Measurements from ENCODE around the gene LCLAT1. TPM values are rescaled to one million over a fixed set of nuclear protein-coding genes. Genes with fewer than 3 reads are reported as not detected.

Gene LCLAT1
- total RNA-seq, 1 experiment from 2014 or later, result 36.0 TPM

GRCh38 chr2:30653847-30654246 is 206.8 kb downstream of the LCLAT1 start:
- in situ Hi-C loops (cut with HindIII; ENCODE audit: low pct_unique_long_range_greater_than_20kb, low sequenced_read_pairs) (no loop called here), intact Hi-C loops (cut with micrococcal nuclease; ENCODE audit: unreplicated experiment) (no loop called here)
- no peaks in the 10 kb centered on the region for H3K9me3 ChIP-seq (ENCODE audit: control insufficient read depth, insufficient read depth, low read depth, low read length)
- no peak overlapping the region for H3K27ac ChIP-seq (ENCODE audit: low read length)
- ChIA-PET CTCF (interaction anchor here (0.6 kb wide), 1 partner anchor 639 kb away, joined by 4 read pairs; no protein-coding TSS in a partner anchor), POLR2A (interaction anchor here (0.6 kb wide), 1 partner anchor 59 kb away, joined by 3 read pairs; no protein-coding TSS in a partner anchor)
- no peak overlapping the region for H3K4me3 ChIP-seq (ENCODE audit: low read depth in 2 of 2, low read length in 2 of 2)
- DNase-seq (ENCODE audit: low read depth, low spot score) (no peak), ATAC-seq (no peak)
- no TSS peak for BruUV-seq (replicated peaks)
- H3K4me1 ChIP-seq (ENCODE audit: control insufficient read depth, insufficient read depth, low read length), result no peaks in the 10 kb centered on the region
- TF ChIP-seq CTCF (IDR thresholded peaks at IDR 0.05) (no peak), POLR2AphosphoS5 (IDR thresholded peaks at IDR 0.05; ENCODE audit: low read depth, low read length) (no peak)
- no peaks in the 10 kb centered on the region for H3K36me3 ChIP-seq (ENCODE audit: control insufficient read depth, insufficient read depth, low read length)
- no peaks in the 10 kb centered on the region for H3K27me3 ChIP-seq (ENCODE audit: control insufficient read depth, insufficient read depth, low read length)

- no TSS peak for BruUV-seq (replicated peaks)
- Histone ChIP-seq H3K27ac (ENCODE audit: low read length) (no peak overlapping the region), H3K4me1 (ENCODE audit: control insufficient read depth, insufficient read depth, low read length) (no peaks in the 10 kb centered on the region), H3K36me3 (ENCODE audit: control insufficient read depth, insufficient read depth, low read length) (no peaks in the 10 kb centered on the region), H3K9me3 (ENCODE audit: control insufficient read depth, insufficient read depth, low read depth, low read length) (no peaks in the 10 kb centered on the region), H3K4me3 (ENCODE audit: low read depth in 2 of 2, low read length in 2 of 2) (no peak overlapping the region), H3K27me3 (ENCODE audit: control insufficient read depth, insufficient read depth, low read length) (no peaks in the 10 kb centered on the region)
- POLR2A ChIA-PET, result no interaction called here
- CTCF ChIA-PET, result no interaction called here
- TF ChIP-seq REST (IDR thresholded peaks at IDR 0.05; ENCODE audit: insufficient read depth in 1 of 2, low read depth in 2 of 2, low read length in 1 of 2), result no peak
- ATAC-seq, result no peak
- DNase-seq (ENCODE audit: low read depth, low spot score), result no peak
- in situ Hi-C loops (cut with HindIII; ENCODE audit: low pct_unique_long_range_greater_than_20kb, low sequenced_read_pairs) (no loop called here), intact Hi-C loops (cut with micrococcal nuclease; ENCODE audit: unreplicated experiment) (no loop called here)
Measured at GRCh38 chr2:30654404-30654803, 207.4 kb downstream of the LCLAT1 start.

GRCh38 chr2:30655211-30655610 is 208.2 kb downstream of the LCLAT1 start:
- intact Hi-C loops (cut with micrococcal nuclease; ENCODE audit: unreplicated experiment), result no loop called here
- in situ Hi-C loops (cut with HindIII; ENCODE audit: low pct_unique_long_range_greater_than_20kb, low sequenced_read_pairs), result no loop called here
- Histone ChIP-seq H3K36me3 (ENCODE audit: control insufficient read depth, insufficient read depth, low read length) (no peaks in the 10 kb centered on the region), H3K4me3 (ENCODE audit: low read depth in 2 of 2, low read length in 2 of 2) (no peak overlapping the region), H3K27ac (ENCODE audit: low read length) (no peak overlapping the region), H3K9me3 (ENCODE audit: control insufficient read depth, insufficient read depth, low read depth, low read length) (no peaks in the 10 kb centered on the region), H3K27me3 (ENCODE audit: control insufficient read depth, insufficient read depth, low read length) (no peaks in the 10 kb centered on the region), H3K4me1 (ENCODE audit: control insufficient read depth, insufficient read depth, low read length) (no peaks in the 10 kb centered on the region)
- no peak for ATAC-seq
- TF ChIP-seq SIN3A (IDR thresholded peaks at IDR 0.05; ENCODE audit: borderline replicate concordance, insufficient read depth, low read depth, low read length) (no peak), TCF7L2 (IDR thresholded peaks at IDR 0.05; ENCODE audit: low read depth, low read length) (no peak), REST (IDR thresholded peaks at IDR 0.05; ENCODE audit: insufficient read depth in 1 of 2, low read depth in 2 of 2, low read length in 1 of 2) (no peak), CTCF (IDR thresholded peaks at IDR 0.05) (no peak), POLR2AphosphoS5 (IDR thresholded peaks at IDR 0.05; ENCODE audit: low read depth, low read length) (no peak)
- ChIA-PET POLR2A (no interaction called here), CTCF (no interaction called here)
- BruUV-seq (replicated peaks), result no TSS peak
- DNase-seq (ENCODE audit: low read depth, low spot score), result no peak
